Measurements from ENCODE around the gene SLC25A31.
A peak's percentile ranks its signal among the peaks of the same experiment; 100 is the strongest.

SLC25A31 gene

DNA sequence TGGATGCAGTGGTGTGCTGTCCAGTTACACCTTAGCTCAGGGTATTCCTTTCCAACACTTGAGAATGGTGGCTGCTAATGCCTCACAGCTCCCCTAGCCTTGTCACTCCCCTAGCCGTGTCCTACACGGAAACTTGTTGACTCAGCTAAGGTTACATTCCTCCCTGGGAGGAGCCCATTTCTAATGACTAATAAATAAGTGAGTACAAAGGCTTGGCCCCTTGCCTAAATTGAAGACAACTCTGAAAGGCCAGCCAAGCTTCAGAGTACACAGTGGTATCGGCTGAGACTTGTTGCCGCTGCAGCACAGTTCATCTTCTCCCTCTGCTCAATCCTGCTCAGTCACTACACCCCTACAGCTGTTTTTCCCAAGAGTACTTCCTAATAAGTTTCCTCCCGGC is 21.2 kb upstream of the SLC25A31 start:
- peak; percentile 98 for ATAC-seq (ENCODE audit: low read depth)
- Histone ChIP-seq H3K27me3 (ENCODE audit: insufficient read depth, poor library complexity, severe bottlenecking) (no peaks in the 10 kb centered on the region), H3K9me3 (ENCODE audit: severe bottlenecking) (no peaks in the 10 kb centered on the region), H3K4me1 (ENCODE audit: insufficient read depth, poor library complexity, severe bottlenecking) (peaks cover 23% of the 10 kb centered on the region), H3K27ac (ENCODE audit: poor library complexity, severe bottlenecking) (peak overlapping the region; percentile 74), H3K36me3 (ENCODE audit: low read depth) (peaks cover 6% of the 10 kb centered on the region; the same call in 1 of the 2 replicates), H3K4me3 (ENCODE audit: severe bottlenecking) (no peak overlapping the region)
- peak; percentile 87 for DNase-seq (ENCODE audit: low spot score)
- TF ChIP-seq, protein P1, sequence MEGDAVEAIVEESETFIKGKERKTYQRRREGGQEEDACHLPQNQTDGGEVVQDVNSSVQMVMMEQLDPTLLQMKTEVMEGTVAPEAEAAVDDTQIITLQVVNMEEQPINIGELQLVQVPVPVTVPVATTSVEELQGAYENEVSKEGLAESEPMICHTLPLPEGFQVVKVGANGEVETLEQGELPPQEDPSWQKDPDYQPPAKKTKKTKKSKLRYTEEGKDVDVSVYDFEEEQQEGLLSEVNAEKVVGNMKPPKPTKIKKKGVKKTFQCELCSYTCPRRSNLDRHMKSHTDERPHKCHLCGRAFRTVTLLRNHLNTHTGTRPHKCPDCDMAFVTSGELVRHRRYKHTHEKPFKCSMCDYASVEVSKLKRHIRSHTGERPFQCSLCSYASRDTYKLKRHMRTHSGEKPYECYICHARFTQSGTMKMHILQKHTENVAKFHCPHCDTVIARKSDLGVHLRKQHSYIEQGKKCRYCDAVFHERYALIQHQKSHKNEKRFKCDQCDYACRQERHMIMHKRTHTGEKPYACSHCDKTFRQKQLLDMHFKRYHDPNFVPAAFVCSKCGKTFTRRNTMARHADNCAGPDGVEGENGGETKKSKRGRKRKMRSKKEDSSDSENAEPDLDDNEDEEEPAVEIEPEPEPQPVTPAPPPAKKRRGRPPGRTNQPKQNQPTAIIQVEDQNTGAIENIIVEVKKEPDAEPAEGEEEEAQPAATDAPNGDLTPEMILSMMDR (IDR thresholded peaks at IDR 0.05; ENCODE audit: poor library complexity, severe bottlenecking): no peak

DNA sequence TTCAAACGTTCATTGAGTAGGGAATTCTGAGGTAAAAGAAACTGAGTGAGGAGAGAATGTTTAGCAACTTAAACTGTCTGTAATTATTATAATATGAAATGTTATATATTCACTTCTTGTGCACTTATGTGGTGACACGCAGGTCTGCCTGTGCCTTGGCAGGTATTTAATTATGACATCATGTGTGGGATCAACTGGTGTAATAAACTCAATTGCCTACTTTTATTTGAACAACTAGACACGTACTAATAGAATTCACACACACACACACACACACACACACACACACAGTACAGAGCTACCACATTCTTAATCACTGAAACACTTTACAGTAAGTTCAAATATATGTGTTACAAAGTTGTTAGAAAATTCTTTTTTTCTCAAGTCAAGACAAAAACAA is 20.7 kb upstream of the SLC25A31 start:
- peaks cover 6% of the 10 kb centered on the region; the same call in 1 of the 2 replicates for H3K36me3 ChIP-seq (ENCODE audit: low read depth)
- no peak overlapping the region for H3K4me3 ChIP-seq (ENCODE audit: severe bottlenecking)
- ATAC-seq (ENCODE audit: low read depth) (peak; percentile 12), DNase-seq (ENCODE audit: low spot score) (no peak)
- no peaks in the 10 kb centered on the region for H3K27me3 ChIP-seq (ENCODE audit: insufficient read depth, poor library complexity, severe bottlenecking)
- TF ChIP-seq, protein P1 (IDR thresholded peaks at IDR 0.05; ENCODE audit: poor library complexity, severe bottlenecking): no peak
- peaks cover 23% of the 10 kb centered on the region for H3K4me1 ChIP-seq (ENCODE audit: insufficient read depth, poor library complexity, severe bottlenecking)
- peak overlapping the region; percentile 74 for H3K27ac ChIP-seq (ENCODE audit: poor library complexity, severe bottlenecking)
- H3K9me3 ChIP-seq (ENCODE audit: severe bottlenecking): no peaks in the 10 kb centered on the region

DNA sequence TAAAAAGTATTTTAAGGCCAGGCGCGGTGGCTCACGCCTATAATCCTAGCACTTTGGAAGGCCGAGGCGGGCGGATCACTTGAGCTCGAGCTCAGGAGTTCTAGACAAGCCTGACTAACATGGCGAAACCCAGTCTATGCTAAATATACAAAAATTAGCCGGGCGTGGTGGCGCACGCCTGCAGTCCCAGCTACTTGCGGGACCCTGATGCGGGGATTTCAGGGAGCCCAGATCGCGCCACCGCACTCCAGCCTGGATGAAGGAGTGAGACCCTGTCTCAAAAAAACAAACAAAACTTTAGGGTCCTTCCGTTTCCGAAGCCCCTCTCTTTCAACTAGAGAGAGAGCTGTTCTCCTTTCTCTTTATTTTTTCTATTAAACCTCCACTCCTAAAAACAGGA is 1.2 kb downstream of the SLC25A31 start:
- TF ChIP-seq, protein P1 (IDR thresholded peaks at IDR 0.05; ENCODE audit: poor library complexity, severe bottlenecking): no peak
- H3K9me3 ChIP-seq (ENCODE audit: severe bottlenecking): no peaks in the 10 kb centered on the region
- no peak overlapping the region for H3K4me3 ChIP-seq (ENCODE audit: severe bottlenecking)
- ATAC-seq (ENCODE audit: low read depth) (no peak), DNase-seq (ENCODE audit: low spot score) (no peak)
- no peaks in the 10 kb centered on the region for H3K4me1 ChIP-seq (ENCODE audit: insufficient read depth, poor library complexity, severe bottlenecking)
- H3K27ac ChIP-seq (ENCODE audit: poor library complexity, severe bottlenecking): no peak overlapping the region
- H3K27me3 ChIP-seq (ENCODE audit: insufficient read depth, poor library complexity, severe bottlenecking): no peaks in the 10 kb centered on the region
- H3K36me3 ChIP-seq (ENCODE audit: low read depth): no peaks in the 10 kb centered on the region

DNA sequence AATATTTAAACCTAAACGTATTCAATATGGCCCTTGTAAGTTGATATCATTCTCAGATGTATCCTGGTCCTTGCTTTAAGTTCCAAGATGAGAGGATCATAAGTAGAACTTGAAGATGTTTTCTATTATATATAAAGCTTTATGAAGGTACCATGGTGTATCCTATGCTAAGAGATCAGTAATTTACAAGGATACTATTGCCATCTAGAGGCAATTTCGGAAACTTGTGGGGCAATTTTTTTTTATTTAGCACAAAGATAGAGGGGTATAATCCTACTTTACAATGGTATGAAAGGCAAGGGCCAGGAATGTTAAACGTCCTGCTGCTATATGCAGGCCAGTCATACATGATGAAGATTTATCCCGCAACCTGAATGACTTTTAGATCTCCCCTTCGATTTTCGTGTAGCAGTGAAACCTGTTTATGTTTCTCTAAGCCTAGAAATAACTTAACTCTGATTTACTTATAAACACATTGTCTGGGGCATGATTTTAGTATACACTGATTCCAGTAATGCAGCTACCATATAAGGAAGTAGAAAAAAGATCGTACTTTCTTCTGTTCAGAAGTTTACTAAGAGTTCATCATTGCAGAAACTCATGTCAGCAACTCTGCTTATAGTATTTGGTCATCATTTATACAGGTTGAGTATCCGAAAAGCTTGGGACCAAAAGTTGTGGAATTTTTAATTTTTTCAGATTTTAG is 2.6 kb downstream of the SLC25A31 start:
- no peak overlapping the region for H3K27ac ChIP-seq (ENCODE audit: poor library complexity, severe bottlenecking)
- TF ChIP-seq, protein P1 (IDR thresholded peaks at IDR 0.05; ENCODE audit: poor library complexity, severe bottlenecking): peak; percentile 80
- no peak overlapping the region for H3K4me3 ChIP-seq (ENCODE audit: severe bottlenecking)
- no peaks in the 10 kb centered on the region for H3K9me3 ChIP-seq (ENCODE audit: severe bottlenecking)
- DNase-seq (ENCODE audit: low spot score) (no peak), ATAC-seq (ENCODE audit: low read depth) (peak; percentile 91)
- no peaks in the 10 kb centered on the region for H3K36me3 ChIP-seq (ENCODE audit: low read depth)
- no peaks in the 10 kb centered on the region for H3K27me3 ChIP-seq (ENCODE audit: insufficient read depth, poor library complexity, severe bottlenecking)
- no peaks in the 10 kb centered on the region for H3K4me1 ChIP-seq (ENCODE audit: insufficient read depth, poor library complexity, severe bottlenecking)

- Histone ChIP-seq H3K36me3 (ENCODE audit: low read depth) (no peaks in the 10 kb centered on the region), H3K4me1 (ENCODE audit: insufficient read depth, poor library complexity, severe bottlenecking) (no peaks in the 10 kb centered on the region), H3K4me3 (ENCODE audit: severe bottlenecking) (no peak overlapping the region), H3K27me3 (ENCODE audit: insufficient read depth, poor library complexity, severe bottlenecking) (no peaks in the 10 kb centered on the region), H3K27ac (ENCODE audit: poor library complexity, severe bottlenecking) (no peak overlapping the region), H3K9me3 (ENCODE audit: severe bottlenecking) (no peaks in the 10 kb centered on the region)
- no peak for DNase-seq (ENCODE audit: low spot score)
- ATAC-seq (ENCODE audit: low read depth): no peak
- TF ChIP-seq, protein P1 (IDR thresholded peaks at IDR 0.05; ENCODE audit: poor library complexity, severe bottlenecking): no peak
Observed at GRCh38 chr4:127734976-127735375, 4.8 kb downstream of the SLC25A31 start.
